Body of pancreas (tissue), 4 donors: Measurements from ENCODE around the gene ITGB4.

Experiments
- POLR2A ChIP-seq, 3 donors: fragments of 450-650 bp; IDR thresholded peaks; one replicate each; pipeline ENCODE4 v1.6.1; 2016; ENCODE audit warnings: antibody characterized with exemption in 3 of 3, mild to moderate bottlenecking in 2 of 3
- TF ChIP-seq, protein P1 (sequence below), 7 experiments: fragments of 450-650 bp in 4 of 7; fragments of 200-600 bp in 3 of 7; sonication (generic) in 3 of 7; IDR thresholded peaks; one replicate each; pipeline ENCODE4 v1.5.1; 2016 to 2019; ENCODE audit warnings: antibody characterized with exemption in 7 of 7

DNA sequence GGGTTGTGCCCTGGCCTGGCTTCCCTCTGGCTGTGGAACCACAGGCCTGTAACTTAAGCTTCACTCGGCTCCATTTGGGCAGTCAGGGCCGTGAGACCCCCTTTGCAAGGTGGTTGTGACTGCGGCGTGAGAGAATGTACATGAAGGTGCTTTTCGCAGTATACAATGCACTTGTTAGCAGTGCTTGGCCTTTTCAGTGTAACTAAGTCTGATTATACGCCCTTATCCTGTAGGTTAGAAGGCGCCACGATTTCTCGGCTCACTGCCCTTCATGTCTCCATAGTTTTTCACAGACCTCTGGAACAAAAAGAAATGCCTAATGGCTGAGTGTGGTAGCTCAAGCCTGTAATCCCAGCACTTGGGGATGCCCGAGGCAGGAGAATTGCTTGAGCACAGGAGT is 40.8 kb upstream of the ITGB4 start:
- TF ChIP-seq, protein P1, sequence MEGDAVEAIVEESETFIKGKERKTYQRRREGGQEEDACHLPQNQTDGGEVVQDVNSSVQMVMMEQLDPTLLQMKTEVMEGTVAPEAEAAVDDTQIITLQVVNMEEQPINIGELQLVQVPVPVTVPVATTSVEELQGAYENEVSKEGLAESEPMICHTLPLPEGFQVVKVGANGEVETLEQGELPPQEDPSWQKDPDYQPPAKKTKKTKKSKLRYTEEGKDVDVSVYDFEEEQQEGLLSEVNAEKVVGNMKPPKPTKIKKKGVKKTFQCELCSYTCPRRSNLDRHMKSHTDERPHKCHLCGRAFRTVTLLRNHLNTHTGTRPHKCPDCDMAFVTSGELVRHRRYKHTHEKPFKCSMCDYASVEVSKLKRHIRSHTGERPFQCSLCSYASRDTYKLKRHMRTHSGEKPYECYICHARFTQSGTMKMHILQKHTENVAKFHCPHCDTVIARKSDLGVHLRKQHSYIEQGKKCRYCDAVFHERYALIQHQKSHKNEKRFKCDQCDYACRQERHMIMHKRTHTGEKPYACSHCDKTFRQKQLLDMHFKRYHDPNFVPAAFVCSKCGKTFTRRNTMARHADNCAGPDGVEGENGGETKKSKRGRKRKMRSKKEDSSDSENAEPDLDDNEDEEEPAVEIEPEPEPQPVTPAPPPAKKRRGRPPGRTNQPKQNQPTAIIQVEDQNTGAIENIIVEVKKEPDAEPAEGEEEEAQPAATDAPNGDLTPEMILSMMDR (IDR thresholded peaks at IDR 0.05), result no peak
- no peak for TF ChIP-seq POLR2A (IDR thresholded peaks at IDR 0.05)
